HL-60 (cell line): ENCODE results near the gene MYL6B.

ENCODE experiments used
- DNase-seq, 2 experiments: peaks; one replicate each; pipeline ENCODE4 v3.0.0-alpha.2; 2010 to 2020; ENCODE audit warnings: low read depth in 1 of 2, low spot score in 1 of 2
- H3K27ac ChIP-seq: fragments of 250-450 bp; sonication (Bioruptor Pico); replicated peaks from 2 replicates; pipeline ENCODE4 v1.5.1; 2020; ENCODE audit warnings: mild to moderate bottlenecking, moderate library complexity
- H3K27me3 ChIP-seq: fragments of 250-450 bp; sonication (Bioruptor Pico); 2 replicates; pipeline ENCODE4 v1.5.1; 2021; ENCODE audit warnings: mild to moderate bottlenecking, moderate library complexity; ENCODE audit not compliant: insufficient read depth, poor library complexity, severe bottlenecking
- H3K4me3 ChIP-seq: replicated peaks from 2 replicates; pipeline ENCODE4 v1.5.1; 2011; ENCODE audit warnings: mild to moderate bottlenecking, control low read depth, low read length; ENCODE audit not compliant: insufficient read depth
- GABPA ChIP-seq: IDR thresholded peaks from 2 replicates; pipeline ENCODE4 v1.6.1; 2012; ENCODE audit warnings: low read depth
- POLR2AphosphoS5 ChIP-seq: IDR thresholded peaks from 2 replicates; pipeline ENCODE4 v1.6.1; 2012; ENCODE audit warnings: low read depth
- SPI1 ChIP-seq: IDR thresholded peaks from 2 replicates; pipeline ENCODE4 v1.6.1; 2012; ENCODE audit warnings: low read depth, mild to moderate bottlenecking, borderline replicate concordance
- TF ChIP-seq, protein P1 (sequence below): IDR thresholded peaks from one replicate; pipeline ENCODE4 v1.5.1; 2011; ENCODE audit warnings: low read length, control low read depth, inconsistent platforms; ENCODE audit not compliant: insufficient read depth
- TF ChIP-seq, protein P2 (sequence below): IDR thresholded peaks from 2 replicates; pipeline ENCODE4 v1.6.1; 2012; ENCODE audit warnings: low read depth; ENCODE audit not compliant: insufficient replicate concordance

MYL6B gene

DNA sequence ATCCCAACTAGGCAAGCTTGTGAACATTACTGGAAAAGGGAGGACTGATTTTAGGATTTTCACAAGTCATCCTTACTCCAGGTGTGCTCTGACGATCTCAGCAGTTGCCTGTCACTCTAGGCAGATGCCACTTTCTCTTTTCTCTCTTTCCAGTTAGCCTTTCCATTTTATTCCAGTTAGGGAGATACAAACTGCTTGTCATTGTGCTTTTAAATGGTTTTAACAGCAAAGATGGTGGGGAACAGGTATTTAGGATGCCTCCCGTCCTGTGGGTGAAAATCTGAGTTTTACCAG lies 46.8 kb upstream of the MYL6B start:
- TF ChIP-seq, protein P1, sequence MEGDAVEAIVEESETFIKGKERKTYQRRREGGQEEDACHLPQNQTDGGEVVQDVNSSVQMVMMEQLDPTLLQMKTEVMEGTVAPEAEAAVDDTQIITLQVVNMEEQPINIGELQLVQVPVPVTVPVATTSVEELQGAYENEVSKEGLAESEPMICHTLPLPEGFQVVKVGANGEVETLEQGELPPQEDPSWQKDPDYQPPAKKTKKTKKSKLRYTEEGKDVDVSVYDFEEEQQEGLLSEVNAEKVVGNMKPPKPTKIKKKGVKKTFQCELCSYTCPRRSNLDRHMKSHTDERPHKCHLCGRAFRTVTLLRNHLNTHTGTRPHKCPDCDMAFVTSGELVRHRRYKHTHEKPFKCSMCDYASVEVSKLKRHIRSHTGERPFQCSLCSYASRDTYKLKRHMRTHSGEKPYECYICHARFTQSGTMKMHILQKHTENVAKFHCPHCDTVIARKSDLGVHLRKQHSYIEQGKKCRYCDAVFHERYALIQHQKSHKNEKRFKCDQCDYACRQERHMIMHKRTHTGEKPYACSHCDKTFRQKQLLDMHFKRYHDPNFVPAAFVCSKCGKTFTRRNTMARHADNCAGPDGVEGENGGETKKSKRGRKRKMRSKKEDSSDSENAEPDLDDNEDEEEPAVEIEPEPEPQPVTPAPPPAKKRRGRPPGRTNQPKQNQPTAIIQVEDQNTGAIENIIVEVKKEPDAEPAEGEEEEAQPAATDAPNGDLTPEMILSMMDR, result no peak
- TF ChIP-seq, protein P2, sequence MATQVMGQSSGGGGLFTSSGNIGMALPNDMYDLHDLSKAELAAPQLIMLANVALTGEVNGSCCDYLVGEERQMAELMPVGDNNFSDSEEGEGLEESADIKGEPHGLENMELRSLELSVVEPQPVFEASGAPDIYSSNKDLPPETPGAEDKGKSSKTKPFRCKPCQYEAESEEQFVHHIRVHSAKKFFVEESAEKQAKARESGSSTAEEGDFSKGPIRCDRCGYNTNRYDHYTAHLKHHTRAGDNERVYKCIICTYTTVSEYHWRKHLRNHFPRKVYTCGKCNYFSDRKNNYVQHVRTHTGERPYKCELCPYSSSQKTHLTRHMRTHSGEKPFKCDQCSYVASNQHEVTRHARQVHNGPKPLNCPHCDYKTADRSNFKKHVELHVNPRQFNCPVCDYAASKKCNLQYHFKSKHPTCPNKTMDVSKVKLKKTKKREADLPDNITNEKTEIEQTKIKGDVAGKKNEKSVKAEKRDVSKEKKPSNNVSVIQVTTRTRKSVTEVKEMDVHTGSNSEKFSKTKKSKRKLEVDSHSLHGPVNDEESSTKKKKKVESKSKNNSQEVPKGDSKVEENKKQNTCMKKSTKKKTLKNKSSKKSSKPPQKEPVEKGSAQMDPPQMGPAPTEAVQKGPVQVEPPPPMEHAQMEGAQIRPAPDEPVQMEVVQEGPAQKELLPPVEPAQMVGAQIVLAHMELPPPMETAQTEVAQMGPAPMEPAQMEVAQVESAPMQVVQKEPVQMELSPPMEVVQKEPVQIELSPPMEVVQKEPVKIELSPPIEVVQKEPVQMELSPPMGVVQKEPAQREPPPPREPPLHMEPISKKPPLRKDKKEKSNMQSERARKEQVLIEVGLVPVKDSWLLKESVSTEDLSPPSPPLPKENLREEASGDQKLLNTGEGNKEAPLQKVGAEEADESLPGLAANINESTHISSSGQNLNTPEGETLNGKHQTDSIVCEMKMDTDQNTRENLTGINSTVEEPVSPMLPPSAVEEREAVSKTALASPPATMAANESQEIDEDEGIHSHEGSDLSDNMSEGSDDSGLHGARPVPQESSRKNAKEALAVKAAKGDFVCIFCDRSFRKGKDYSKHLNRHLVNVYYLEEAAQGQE, result no peak
- TF ChIP-seq GABPA, result no peak
- TF ChIP-seq SPI1, result no peak
- TF ChIP-seq POLR2AphosphoS5, result no peak
- Histone ChIP-seq H3K4me3 (peak overlapping the region; percentile 90), H3K27me3 (no peaks in the 10 kb centered on the region), H3K27ac (peak overlapping the region; percentile 97)
- DNase-seq, result no peak

DNA sequence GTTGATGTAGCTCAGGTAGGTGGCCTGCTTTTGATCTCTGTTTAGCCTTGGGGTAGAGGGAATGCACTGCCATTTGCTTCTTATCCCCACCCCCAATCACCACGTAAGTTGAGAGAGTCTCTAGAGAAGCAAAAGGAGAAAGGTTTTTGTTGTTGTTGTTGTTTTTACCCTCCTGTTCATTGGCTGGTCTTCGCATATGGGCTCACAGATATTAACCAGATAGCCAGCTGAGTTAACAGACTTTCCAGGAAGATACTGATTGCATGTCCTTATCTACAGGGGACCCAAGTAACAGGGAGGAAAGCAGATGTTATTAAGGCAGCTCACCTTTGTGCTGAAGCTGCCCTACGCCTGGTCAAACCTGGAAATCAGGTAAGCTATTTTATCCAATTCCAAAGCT lies 45.1 kb upstream of the MYL6B start:
- TF ChIP-seq POLR2AphosphoS5, result no peak
- TF ChIP-seq GABPA, result no peak
- TF ChIP-seq, protein P2, result no peak
- no peak for TF ChIP-seq SPI1
- TF ChIP-seq, protein P1, result no peak
- H3K27ac ChIP-seq, result no peak overlapping the region

DNA sequence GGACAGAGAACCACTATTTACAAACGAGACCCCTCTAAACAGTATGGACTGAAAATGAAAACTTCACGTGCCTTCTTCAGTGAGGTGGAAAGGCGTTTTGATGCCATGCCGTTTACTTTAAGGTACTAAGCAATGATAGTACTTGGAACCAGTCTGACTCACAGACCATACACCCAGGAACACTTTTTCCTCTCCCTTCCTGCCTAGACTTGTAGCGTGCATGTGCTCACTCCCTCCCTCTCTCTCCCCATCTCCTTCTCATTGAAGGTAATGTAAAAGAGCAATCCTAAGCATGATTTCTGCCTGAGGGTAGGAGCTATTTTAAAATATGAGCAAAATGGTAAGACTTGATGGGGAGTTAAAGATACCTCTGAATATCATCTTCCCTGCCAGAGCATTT lies 41.8 kb upstream of the MYL6B start:
- no peak for DNase-seq
- H3K27me3 ChIP-seq, result no peaks in the 10 kb centered on the region

More for the DNA sequence above, 45.1 kb upstream of the MYL6B start:
- Histone ChIP-seq H3K27me3 (no peaks in the 10 kb centered on the region), H3K4me3 (no peak overlapping the region)
- no peak for DNase-seq

More for the DNA sequence above, 41.8 kb upstream of the MYL6B start:
- H3K4me3 ChIP-seq, result no peak overlapping the region
- no peak overlapping the region for H3K27ac ChIP-seq
- TF ChIP-seq SPI1 (no peak), POLR2AphosphoS5 (no peak), GABPA (no peak)
- TF ChIP-seq, protein P2, result no peak
- TF ChIP-seq, protein P1, result no peak
